Measurements from ENCODE around the gene SGMS1. TPM values are rescaled to one million over a fixed set of nuclear protein-coding genes. Genes with fewer than 3 reads are reported as not detected.
"Not testable (repeated sequence)": the region's sequence is repeated elsewhere in the genome, so short reads cannot be mapped to it uniquely, and the experiment has no call there.

Gene SGMS1
- total RNA-seq, 2 experiments from 2014 or later = 9.8 to 11.3 TPM

DNA sequence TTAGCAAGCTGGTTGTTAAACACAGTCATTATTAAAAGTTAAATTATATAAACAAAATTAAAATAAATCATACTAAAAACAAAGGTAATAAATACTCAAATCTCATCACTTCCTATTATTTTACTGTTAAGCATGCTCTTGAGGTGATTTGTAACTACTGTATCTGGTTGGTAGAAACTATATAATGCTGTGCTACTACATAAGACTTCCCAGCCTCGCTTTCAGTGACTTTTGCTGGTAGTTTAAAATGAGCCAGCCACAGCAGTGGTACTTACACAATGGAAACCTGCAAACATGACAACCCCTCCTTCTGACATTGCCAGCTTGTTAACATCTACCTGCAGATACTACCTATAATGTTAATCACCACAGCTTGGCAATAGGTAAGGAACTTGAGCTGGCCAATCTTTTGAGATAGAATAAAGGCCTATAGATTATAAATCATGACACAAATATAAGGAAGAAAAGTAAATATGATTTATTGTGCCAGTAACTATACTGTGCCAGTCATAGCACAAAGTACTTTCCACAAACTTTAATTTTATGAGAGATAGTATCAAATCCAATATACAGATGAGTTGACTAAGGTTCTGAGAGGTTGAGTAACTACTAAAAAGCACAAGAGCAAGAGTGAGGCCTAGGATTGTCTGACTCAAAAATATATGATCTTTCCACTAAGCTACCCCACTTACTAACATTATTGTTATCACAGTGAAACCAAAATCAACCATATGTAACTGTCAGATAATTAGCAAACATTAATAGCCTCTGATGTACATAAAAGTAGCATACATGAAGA lies 191.3 kb downstream of the SGMS1 start:
- Mint-ChIP-seq H3K27ac (peak overlapping the region; percentile 79), H3K9me3 (peaks cover 2% of the 10 kb centered on the region), H3K27me3 (no peaks in the 10 kb centered on the region), H3K4me3 (no peak overlapping the region), H3K4me1 (peaks cover 35% of the 10 kb centered on the region), H3K36me3 (peaks cover 41% of the 10 kb centered on the region)
- no peak for DNase-seq

DNA sequence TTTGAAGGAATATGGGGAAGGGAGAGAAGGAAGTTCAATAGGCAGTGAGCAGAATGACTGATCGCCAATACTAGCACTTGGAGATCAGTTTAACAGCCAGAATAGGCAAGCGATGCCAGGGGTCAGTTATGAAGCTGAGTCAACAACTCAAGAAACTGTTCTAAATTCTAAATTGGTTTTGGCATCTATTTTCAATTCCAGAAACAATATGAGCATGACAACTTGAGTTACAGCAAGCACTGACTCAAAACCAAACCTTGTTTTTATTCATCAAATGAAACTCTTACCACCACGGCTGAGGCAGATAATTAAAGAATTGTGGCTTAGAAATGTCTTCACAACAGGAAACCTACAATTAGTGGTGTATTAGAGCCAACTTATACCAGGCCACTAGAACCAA lies 192.0 kb downstream of the SGMS1 start:
- H3K4me3 Mint-ChIP-seq = peak overlapping the region; percentile 25

DNA sequence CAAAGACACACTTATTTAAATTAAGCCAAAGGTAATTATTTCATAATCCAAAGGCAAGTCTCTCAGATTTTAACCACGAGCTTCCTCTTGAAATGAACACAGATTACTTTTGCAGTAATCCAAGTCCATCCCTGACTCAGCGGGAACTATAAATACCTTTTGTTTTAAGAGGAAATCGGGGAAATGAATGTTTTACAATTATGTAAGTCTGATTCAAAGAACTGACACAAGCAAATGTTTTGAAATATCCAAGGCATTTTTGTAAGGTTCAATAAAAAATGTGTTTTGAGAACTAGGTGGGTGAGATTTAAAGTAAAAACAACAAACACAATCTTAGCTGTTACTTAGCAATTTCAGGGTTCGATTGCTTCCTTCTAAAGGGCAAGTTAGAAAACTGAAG lies 192.6 kb downstream of the SGMS1 start:
- H3K36me3 Mint-ChIP-seq = peaks cover 43% of the 10 kb centered on the region
- H3K4me3 Mint-ChIP-seq = no peak overlapping the region

More for the DNA sequence above, 192.0 kb downstream of the SGMS1 start:
- DNase-seq = peak; percentile 14
- peak overlapping the region; percentile 67 for H3K27ac Mint-ChIP-seq
- H3K9me3 Mint-ChIP-seq = peaks cover 2% of the 10 kb centered on the region
- peaks cover 39% of the 10 kb centered on the region for H3K36me3 Mint-ChIP-seq
- H3K4me1 Mint-ChIP-seq = peaks cover 29% of the 10 kb centered on the region
- no peaks in the 10 kb centered on the region for H3K27me3 Mint-ChIP-seq

DNA sequence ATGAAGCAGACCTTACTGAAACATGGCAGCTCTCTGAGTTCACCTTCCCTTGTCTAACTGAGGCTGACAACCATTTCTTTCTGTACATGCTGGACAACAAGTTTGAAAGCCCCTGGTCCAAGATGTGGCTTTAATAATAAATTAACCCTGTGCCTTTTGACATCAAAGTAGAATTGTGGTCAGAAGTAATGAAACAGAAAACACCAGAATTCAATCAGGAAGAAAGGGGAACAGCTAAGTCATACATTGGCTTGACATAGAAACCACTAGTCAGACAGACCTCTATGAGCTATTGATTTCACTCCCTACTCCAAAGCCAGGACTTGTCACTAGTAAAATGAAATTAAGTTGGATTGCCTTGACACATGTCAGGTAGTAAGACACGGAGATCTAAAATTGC lies 197.3 kb downstream of the SGMS1 start:
- no peaks in the 10 kb centered on the region for H3K27me3 Mint-ChIP-seq
- H3K4me3 Mint-ChIP-seq = no peak overlapping the region
- no peak overlapping the region for H3K27ac Mint-ChIP-seq
- peaks cover 29% of the 10 kb centered on the region for H3K36me3 Mint-ChIP-seq
- H3K9me3 Mint-ChIP-seq = no peaks in the 10 kb centered on the region
- peaks cover 12% of the 10 kb centered on the region for H3K4me1 Mint-ChIP-seq
- DNase-seq = no peak

More for the DNA sequence above, 192.6 kb downstream of the SGMS1 start:
- H3K27me3 Mint-ChIP-seq = no peaks in the 10 kb centered on the region
- DNase-seq = no peak
- H3K27ac Mint-ChIP-seq = no peak overlapping the region
- H3K4me1 Mint-ChIP-seq = peaks cover 33% of the 10 kb centered on the region
- H3K9me3 Mint-ChIP-seq = peaks cover 2% of the 10 kb centered on the region

DNA sequence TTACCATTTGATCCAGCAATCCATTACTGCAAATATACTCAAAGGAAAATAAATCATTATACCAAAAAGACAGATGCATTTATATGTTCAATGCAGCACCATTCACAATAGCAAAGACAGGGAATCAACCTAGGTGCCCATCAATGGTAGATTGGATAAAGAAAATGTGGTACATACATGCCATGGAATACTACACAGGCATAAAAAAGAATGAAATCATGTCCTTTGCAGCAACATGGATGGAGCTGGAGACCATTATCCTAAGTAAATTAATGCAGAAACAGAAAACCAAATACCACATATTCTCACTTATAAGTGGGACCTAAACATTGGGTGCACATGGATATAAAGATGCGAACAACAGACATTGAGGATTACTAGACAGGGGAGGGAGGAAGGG lies 198.5 kb downstream of the SGMS1 start:
- Mint-ChIP-seq H3K36me3 (peaks cover 31% of the 10 kb centered on the region), H3K4me1 (peaks cover 18% of the 10 kb centered on the region)
- not testable (repeated sequence) for H3K4me3 Mint-ChIP-seq, H3K9me3 Mint-ChIP-seq, H3K27ac Mint-ChIP-seq, H3K27me3 Mint-ChIP-seq, DNase-seq

DNA sequence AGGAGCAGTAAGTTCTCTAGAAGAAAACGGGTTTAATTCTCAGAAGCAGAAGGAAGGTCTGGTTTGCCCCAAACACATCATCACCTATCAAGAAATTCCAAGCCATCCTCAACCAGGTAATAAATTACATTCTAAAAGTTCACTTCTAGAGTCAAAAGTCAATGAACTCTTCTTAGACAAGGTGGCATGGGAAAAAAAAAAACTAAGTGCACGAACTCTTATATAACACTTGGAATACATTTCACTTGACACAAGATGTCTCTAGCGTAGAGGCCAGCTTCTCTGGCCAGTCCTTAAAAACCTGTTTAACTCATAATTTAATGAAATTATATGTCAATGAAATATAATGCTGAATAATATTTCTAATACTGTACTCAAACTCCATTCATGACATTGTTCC lies 200.3 kb downstream of the SGMS1 start:
- no peaks in the 10 kb centered on the region for H3K9me3 Mint-ChIP-seq
- H3K4me1 Mint-ChIP-seq = peaks cover 26% of the 10 kb centered on the region
- peaks cover 30% of the 10 kb centered on the region for H3K36me3 Mint-ChIP-seq
- H3K27ac Mint-ChIP-seq = no peak overlapping the region
- DNase-seq = no peak
- H3K27me3 Mint-ChIP-seq = no peaks in the 10 kb centered on the region
- no peak overlapping the region for H3K4me3 Mint-ChIP-seq

DNA sequence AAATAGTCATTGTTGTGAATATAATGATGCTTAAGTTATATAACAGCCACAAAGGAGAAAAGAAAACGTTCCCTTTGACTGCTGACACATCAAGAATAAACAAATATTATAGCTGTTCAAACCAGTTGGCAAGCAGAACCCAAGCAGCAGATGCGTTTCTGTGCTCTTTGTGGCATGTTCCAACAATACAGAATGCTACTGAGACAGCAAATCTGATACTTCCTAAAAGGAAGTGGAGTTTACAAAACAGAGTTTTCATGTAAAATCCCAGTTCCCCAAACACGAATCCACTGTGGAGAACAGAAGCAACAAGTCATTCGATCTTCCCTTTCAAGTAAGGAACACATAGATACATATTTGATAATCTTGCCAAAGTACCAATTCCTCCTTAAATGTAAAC lies 201.5 kb downstream of the SGMS1 start:
- Mint-ChIP-seq H3K36me3 (peaks cover 24% of the 10 kb centered on the region), H3K4me1 (peaks cover 35% of the 10 kb centered on the region), H3K9me3 (no peaks in the 10 kb centered on the region), H3K27me3 (no peaks in the 10 kb centered on the region), H3K4me3 (no peak overlapping the region), H3K27ac (no peak overlapping the region)
- DNase-seq = no peak

DNA sequence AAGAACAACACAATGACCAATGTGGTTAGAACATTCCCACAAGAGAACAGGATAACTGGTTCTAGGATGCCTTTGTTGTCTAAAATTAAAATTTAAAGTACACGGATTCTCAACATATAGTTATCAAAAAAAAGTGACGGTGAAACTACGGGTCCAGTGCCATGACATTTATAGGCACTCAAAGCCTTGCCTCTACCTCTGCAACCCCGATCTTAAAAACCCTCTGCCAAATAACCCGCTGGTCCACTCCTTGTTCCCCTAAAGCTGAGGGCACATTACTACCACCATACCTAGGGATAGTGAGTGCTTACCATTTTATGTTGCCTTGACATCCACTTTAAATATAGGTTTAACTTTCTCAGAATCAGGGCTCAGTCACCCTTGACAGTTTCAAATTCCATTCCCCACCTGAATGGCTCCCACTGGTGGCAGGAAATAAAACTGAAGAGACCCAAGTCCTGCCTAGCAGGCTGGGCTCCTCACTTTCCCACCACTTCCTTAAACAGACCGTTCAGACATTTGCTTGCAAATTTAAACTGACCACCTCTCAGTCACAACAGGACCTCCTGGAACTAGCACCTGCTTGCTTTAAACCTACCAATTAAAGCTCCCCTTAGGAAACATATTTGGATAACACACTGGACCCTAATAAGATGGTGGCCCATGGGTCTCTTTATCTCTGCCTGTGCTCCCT lies 202.6 kb downstream of the SGMS1 start:
- peaks cover 29% of the 10 kb centered on the region for H3K4me1 Mint-ChIP-seq
- no peak overlapping the region for H3K27ac Mint-ChIP-seq
- H3K27me3 Mint-ChIP-seq = no peaks in the 10 kb centered on the region
- no peak overlapping the region for H3K4me3 Mint-ChIP-seq
- DNase-seq = peak; percentile 26
- no peaks in the 10 kb centered on the region for H3K9me3 Mint-ChIP-seq
- peaks cover 19% of the 10 kb centered on the region for H3K36me3 Mint-ChIP-seq

DNA sequence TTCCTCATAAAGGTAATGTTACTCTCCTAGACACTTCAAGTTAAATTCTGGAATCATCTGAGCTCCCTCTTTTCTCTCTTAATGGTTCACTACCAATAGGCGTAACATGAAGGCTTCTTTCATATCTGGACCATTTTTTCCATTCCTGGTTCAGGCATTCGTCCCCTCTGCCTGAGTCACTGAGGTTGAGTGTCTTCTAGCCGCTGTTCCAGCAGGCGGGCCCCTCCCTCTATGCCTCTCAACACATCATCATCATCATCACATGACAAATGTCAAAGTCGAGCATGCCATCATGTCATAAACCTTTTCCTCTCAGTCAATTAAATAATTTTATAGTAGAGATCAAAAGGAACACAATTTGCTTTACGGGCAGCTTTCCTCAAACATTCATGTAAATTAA lies 203.6 kb downstream of the SGMS1 start:
- H3K27ac Mint-ChIP-seq = no peak overlapping the region
- H3K4me3 Mint-ChIP-seq = no peak overlapping the region
- DNase-seq = no peak
- H3K4me1 Mint-ChIP-seq = peaks cover 29% of the 10 kb centered on the region
- H3K27me3 Mint-ChIP-seq = no peaks in the 10 kb centered on the region
- H3K36me3 Mint-ChIP-seq = peaks cover 14% of the 10 kb centered on the region
- no peaks in the 10 kb centered on the region for H3K9me3 Mint-ChIP-seq

DNA sequence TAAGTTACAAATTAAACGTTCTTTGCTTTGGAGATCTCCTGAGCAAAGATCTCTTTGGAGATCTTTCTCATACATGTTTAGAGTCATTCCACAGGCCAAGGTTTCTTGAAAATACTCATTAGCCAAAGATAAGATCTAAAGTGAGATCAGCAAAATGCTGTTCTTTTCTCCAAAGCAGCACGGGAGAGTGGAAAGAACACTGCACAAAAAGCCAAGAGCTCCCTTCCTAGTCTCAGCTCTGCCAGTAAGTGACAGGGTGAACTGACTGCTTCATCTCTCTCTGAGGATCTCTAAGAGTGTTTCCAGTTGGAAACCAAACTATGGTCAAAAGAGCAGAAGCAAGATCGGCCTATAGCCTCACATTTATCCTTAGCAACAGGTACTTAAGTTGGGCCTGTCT lies 204.0 kb downstream of the SGMS1 start:
- no peak for DNase-seq
- H3K9me3 Mint-ChIP-seq = no peaks in the 10 kb centered on the region
- peaks cover 10% of the 10 kb centered on the region for H3K36me3 Mint-ChIP-seq
- H3K27ac Mint-ChIP-seq = no peak overlapping the region
- no peaks in the 10 kb centered on the region for H3K27me3 Mint-ChIP-seq
- peaks cover 29% of the 10 kb centered on the region for H3K4me1 Mint-ChIP-seq
- H3K4me3 Mint-ChIP-seq = no peak overlapping the region

DNA sequence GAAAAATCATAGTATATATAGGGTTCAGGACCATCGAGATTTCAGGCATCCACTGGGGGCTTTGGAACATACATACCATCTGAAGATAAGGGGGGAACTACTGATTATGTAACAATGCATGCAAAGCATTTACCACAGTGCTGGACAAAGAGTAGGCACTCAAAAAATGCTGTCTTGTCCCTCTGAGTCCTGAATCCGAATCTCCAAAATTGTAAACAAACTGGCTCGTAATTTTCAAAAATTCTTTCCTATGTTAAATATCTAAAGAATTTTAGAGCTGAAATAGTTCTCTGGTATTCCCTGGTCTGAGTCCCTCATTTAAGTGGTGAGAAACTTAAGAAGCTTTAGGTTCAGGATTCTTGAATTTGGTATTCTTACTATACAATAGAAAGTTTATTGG lies 204.7 kb downstream of the SGMS1 start:
- Mint-ChIP-seq H3K27me3 (no peaks in the 10 kb centered on the region), H3K9me3 (no peaks in the 10 kb centered on the region), H3K4me1 (peaks cover 29% of the 10 kb centered on the region)

DNA sequence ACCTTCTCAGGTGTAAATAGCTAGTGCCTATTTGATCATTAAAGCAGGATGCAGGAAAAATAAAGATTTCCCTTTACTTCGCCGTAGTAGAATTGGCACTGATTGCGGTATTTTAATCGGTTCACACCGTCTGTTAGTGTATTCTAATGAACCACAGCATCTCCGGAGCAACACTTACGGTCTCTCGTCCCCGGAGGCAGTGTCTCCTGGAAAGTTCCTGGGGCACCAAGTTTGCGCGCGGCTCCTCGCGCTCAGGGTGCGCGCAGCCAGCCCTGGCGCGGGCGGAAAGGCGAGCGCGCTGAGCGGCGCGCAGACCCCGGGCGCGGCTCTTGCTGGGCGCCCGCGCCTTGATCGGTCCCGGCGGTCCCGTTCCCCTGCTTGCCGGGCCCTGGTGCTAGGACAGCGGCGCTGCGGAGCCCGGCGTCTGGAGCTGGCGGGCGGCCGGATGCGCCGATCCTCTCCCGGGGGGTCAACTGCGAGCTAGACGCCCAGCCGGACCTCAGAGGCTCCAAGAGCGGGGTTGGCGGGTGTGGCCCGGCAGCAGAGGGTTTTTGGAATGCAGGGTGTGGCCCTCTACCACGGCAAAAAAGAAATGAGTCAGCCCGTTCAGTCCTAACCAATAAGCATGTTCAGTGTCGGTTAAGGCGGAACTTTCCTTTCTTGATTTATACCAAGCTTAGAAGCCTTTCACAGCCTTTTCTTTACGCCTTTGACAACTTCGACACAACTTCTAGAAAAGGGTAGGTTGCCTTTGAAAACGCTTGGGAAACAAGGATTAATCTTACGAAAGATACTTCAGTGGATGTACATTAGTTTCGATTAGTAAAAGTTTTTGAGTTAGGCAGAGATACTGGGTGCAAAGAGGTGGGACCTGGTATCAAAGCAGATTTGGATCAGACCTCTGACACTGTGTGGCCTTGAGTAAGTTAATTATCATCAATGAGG lies 205.6 kb downstream of the SGMS1 start:
- Mint-ChIP-seq H3K36me3 (peaks cover 4% of the 10 kb centered on the region), H3K4me1 (peaks cover 30% of the 10 kb centered on the region), H3K4me3 (peak overlapping the region; percentile 80), H3K27me3 (no peaks in the 10 kb centered on the region), H3K27ac (peak overlapping the region; percentile 26), H3K9me3 (no peaks in the 10 kb centered on the region)
- peak; percentile 60 for DNase-seq

More for the DNA sequence above, 204.7 kb downstream of the SGMS1 start:
- Mint-ChIP-seq H3K27ac (no peak overlapping the region), H3K36me3 (peaks cover 8% of the 10 kb centered on the region), H3K4me3 (no peak overlapping the region)
- DNase-seq = no peak

DNA sequence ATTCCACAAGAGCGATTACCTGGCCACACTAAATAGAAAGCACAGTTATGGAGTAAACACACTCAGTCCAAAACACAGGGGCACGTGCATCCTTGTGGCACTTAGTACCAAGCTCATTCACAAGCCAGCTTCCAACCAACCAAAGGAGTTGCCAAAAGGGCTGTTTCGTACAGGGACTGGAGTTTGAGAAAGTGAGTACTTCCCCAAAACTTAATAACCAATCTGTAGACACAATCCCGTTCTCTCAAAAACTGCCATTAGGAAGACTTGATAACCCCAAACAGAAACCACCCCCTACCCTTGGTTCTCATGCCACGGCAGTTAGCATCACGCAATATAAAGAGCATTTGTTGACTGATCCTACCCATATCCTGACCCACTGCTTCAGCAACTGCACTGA lies 206.3 kb downstream of the SGMS1 start:
- no peaks in the 10 kb centered on the region for H3K9me3 Mint-ChIP-seq
- H3K27ac Mint-ChIP-seq = no peak overlapping the region
- H3K27me3 Mint-ChIP-seq = no peaks in the 10 kb centered on the region
- peak overlapping the region; percentile 80 for H3K4me3 Mint-ChIP-seq
- no peak for DNase-seq
- H3K4me1 Mint-ChIP-seq = peaks cover 30% of the 10 kb centered on the region
- H3K36me3 Mint-ChIP-seq = peaks cover 4% of the 10 kb centered on the region

DNA sequence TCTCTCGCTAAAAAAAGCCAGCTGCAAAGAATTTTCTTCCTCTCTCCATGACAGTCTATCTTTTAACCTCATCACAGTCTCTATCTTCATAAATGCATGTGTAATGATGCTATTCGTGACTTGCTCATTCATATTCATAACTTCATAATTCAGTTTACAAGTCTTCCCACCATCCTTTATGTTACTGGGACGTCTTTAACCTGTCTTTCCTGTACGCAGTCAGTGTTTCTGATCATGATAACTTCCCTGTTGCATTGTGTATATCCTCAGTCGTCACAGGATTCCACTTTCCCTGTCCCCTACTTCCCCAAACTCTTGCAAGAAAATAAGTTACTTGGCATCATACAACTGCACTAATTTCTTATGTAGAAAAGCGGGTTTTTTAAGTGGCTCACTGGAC lies 206.9 kb downstream of the SGMS1 start:
- H3K27ac Mint-ChIP-seq = no peak overlapping the region
- no peak overlapping the region for H3K4me3 Mint-ChIP-seq
- no peak for DNase-seq
- peaks cover 30% of the 10 kb centered on the region for H3K4me1 Mint-ChIP-seq
- peaks cover 4% of the 10 kb centered on the region for H3K36me3 Mint-ChIP-seq
- H3K9me3 Mint-ChIP-seq = no peaks in the 10 kb centered on the region
- H3K27me3 Mint-ChIP-seq = no peaks in the 10 kb centered on the region
